HEK293 (cell line): ENCODE measurements around the gene UFC1.
A peak's percentile ranks its signal among the peaks of the same experiment; 100 is the strongest.

Source experiments
- CTCF ChIA-PET: fragments of 350-600 bp; formaldehyde crosslinking; extraction: SDS; loops from one replicate; lab custom pipeline; 2021; ENCODE audit warnings: antibody characterized with exemption; lab: Yijun Ruan, JAX
- POLR2A ChIA-PET: fragments of 300-600 bp; formaldehyde crosslinking; extraction: SDS; loops from one replicate; lab custom pipeline; 2020; ENCODE audit warnings: antibody characterized with exemption, inconsistent platforms; lab: Yijun Ruan, JAX
- H3K27ac ChIP-seq: fragments of 200-500 bp; sonication (Bioruptor generic); 2 replicates; pipeline ENCODE4 v1.5.1; 2014; ENCODE audit warnings: low read depth, low read length, control low read depth, inconsistent platforms; ENCODE audit errors: extremely low read depth
- H3K36me3 ChIP-seq, 2 experiments: fragments of 200-500 bp in 1 of 2; sonication (Bioruptor generic) in 1 of 2; 1 replicate in 1 of 2; 2 replicates in 1 of 2; pipeline ENCODE4 v1.5.1; 2014 to 2017; ENCODE audit warnings: inconsistent platforms in 2 of 2, low read length in 2 of 2; ENCODE audit not compliant: control insufficient read depth in 2 of 2, insufficient read depth in 1 of 2
- H3K4me1 ChIP-seq: fragments of 200-500 bp; sonication (Bioruptor generic); 2 replicates; pipeline ENCODE4 v1.5.1; 2014; ENCODE audit warnings: mild to moderate bottlenecking, low read length, inconsistent platforms; ENCODE audit not compliant: control insufficient read depth, insufficient read depth
- H3K4me3 ChIP-seq: 2 replicates; pipeline ENCODE4 v1.5.1; 2011; ENCODE audit warnings: low read depth, mild to moderate bottlenecking, control low read depth, low read length, moderate library complexity
- H3K9me3 ChIP-seq: fragments of 200-500 bp; sonication (Bioruptor generic); 2 replicates; pipeline ENCODE4 v1.5.1; 2014; ENCODE audit warnings: low read depth, low read length, inconsistent platforms; ENCODE audit not compliant: control insufficient read depth, insufficient read depth
- HOXA7 ChIP-seq: sonication (generic); formaldehyde crosslinking; IDR thresholded peaks from 2 replicates; pipeline ENCODE4 v1.8.1; 2022; ENCODE audit warnings: missing genetic modification reagents, borderline replicate concordance
- SCRT2 ChIP-seq: fragments of 450-650 bp; formaldehyde crosslinking; IDR thresholded peaks from 2 replicates; pipeline ENCODE4 v1.5.1; 2016; ENCODE audit warnings: missing biosample characterization, missing genetic modification characterization
- ZBTB48 ChIP-seq: fragments of 450-650 bp; formaldehyde crosslinking; IDR thresholded peaks from 2 replicates; pipeline ENCODE4 v1.5.1; 2016; ENCODE audit warnings: missing biosample characterization, missing genetic modification characterization
- ZNF114 ChIP-seq: fragments of 450-650 bp; formaldehyde crosslinking; IDR thresholded peaks from 2 replicates; pipeline ENCODE4 v1.5.0; 2017; ENCODE audit warnings: missing biosample characterization, missing genetic modification characterization
- ZNF121 ChIP-seq: fragments of 450-650 bp; formaldehyde crosslinking; IDR thresholded peaks from 2 replicates; pipeline ENCODE4 v1.5.1; 2016; ENCODE audit warnings: missing biosample characterization, missing genetic modification characterization
- ZNF302 ChIP-seq: fragments of 450-650 bp; formaldehyde crosslinking; IDR thresholded peaks from 2 replicates; pipeline ENCODE4 v1.5.1; 2016; ENCODE audit warnings: missing biosample characterization, missing genetic modification characterization, low read depth
- ZNF561 ChIP-seq: fragments of 450-650 bp; IDR thresholded peaks from 2 replicates; pipeline ENCODE4 v1.5.1; 2018; ENCODE audit warnings: missing biosample characterization, missing genetic modification characterization, borderline replicate concordance
- ZNF600 ChIP-seq: fragments of 450-650 bp; formaldehyde crosslinking; IDR thresholded peaks from 2 replicates; pipeline ENCODE4 v1.5.1; 2016; ENCODE audit warnings: missing biosample characterization, missing genetic modification characterization
- ZNF777 ChIP-seq: fragments of 450-650 bp; formaldehyde crosslinking; IDR thresholded peaks from 2 replicates; pipeline ENCODE4 v1.5.1; 2017; ENCODE audit warnings: missing biosample characterization, missing genetic modification characterization, borderline replicate concordance
- TF ChIP-seq, protein P1 (sequence below): fragments of 450-650 bp; formaldehyde crosslinking; IDR thresholded peaks from 2 replicates; pipeline ENCODE4 v1.5.1; 2017; ENCODE audit warnings: missing biosample characterization, missing genetic modification characterization
- TF ChIP-seq, protein P2 (sequence below): fragments of 450-650 bp; formaldehyde crosslinking; conservative IDR thresholded peaks from 2 replicates; pipeline ENCODE4 v1.5.1; 2016; ENCODE audit warnings: low read depth, missing biosample characterization, missing genetic modification characterization
- TF ChIP-seq, protein P3 (sequence below): fragments of 450-650 bp; formaldehyde crosslinking; IDR thresholded peaks from 2 replicates; pipeline ENCODE4 v1.5.1; 2016; ENCODE audit warnings: missing biosample characterization, missing genetic modification characterization
- TF ChIP-seq, protein P4 (sequence below): fragments of 450-650 bp; formaldehyde crosslinking; IDR thresholded peaks from 2 replicates; pipeline ENCODE4 v1.5.1; 2017; ENCODE audit warnings: missing biosample characterization, missing genetic modification characterization
- TF ChIP-seq, protein P5 (sequence below): sonication (generic); formaldehyde crosslinking; IDR thresholded peaks from 2 replicates; pipeline ENCODE4 v1.8.1; 2022; ENCODE audit warnings: mild to moderate bottlenecking, moderate library complexity, missing genetic modification reagents

Gene UFC1

DNA sequence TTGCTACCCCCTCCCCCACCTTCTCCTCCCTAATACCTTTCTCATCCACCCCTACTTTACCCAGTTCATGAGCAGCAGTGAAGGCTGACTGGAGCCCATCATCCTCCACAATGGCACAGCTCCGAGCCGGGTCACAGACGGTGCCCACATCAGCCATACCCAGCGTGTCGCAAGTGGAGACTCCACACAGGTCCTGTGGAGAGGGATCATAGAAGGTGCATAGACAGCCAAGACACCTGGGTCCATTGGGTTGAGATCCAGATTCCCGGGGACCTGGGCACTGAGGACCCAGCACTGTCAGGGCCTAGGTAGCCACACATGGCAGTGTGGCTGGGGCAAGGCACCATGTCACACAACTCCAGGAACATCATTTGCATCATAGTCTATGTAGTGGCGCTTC lies 42.3 kb downstream of the UFC1 start:
- Histone ChIP-seq H3K27ac (no peak overlapping the region), H3K36me3 (no peaks in the 10 kb centered on the region)
- TF ChIP-seq, protein P1, sequence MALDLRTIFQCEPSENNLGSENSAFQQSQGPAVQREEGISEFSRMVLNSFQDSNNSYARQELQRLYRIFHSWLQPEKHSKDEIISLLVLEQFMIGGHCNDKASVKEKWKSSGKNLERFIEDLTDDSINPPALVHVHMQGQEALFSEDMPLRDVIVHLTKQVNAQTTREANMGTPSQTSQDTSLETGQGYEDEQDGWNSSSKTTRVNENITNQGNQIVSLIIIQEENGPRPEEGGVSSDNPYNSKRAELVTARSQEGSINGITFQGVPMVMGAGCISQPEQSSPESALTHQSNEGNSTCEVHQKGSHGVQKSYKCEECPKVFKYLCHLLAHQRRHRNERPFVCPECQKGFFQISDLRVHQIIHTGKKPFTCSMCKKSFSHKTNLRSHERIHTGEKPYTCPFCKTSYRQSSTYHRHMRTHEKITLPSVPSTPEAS = no peak
- TF ChIP-seq HOXA7 (CRISPR knock-in tag) (no peak), ZNF302 (tag by site-specific recombination) (no peak), ZNF777 (no peak)
- TF ChIP-seq, protein P2, sequence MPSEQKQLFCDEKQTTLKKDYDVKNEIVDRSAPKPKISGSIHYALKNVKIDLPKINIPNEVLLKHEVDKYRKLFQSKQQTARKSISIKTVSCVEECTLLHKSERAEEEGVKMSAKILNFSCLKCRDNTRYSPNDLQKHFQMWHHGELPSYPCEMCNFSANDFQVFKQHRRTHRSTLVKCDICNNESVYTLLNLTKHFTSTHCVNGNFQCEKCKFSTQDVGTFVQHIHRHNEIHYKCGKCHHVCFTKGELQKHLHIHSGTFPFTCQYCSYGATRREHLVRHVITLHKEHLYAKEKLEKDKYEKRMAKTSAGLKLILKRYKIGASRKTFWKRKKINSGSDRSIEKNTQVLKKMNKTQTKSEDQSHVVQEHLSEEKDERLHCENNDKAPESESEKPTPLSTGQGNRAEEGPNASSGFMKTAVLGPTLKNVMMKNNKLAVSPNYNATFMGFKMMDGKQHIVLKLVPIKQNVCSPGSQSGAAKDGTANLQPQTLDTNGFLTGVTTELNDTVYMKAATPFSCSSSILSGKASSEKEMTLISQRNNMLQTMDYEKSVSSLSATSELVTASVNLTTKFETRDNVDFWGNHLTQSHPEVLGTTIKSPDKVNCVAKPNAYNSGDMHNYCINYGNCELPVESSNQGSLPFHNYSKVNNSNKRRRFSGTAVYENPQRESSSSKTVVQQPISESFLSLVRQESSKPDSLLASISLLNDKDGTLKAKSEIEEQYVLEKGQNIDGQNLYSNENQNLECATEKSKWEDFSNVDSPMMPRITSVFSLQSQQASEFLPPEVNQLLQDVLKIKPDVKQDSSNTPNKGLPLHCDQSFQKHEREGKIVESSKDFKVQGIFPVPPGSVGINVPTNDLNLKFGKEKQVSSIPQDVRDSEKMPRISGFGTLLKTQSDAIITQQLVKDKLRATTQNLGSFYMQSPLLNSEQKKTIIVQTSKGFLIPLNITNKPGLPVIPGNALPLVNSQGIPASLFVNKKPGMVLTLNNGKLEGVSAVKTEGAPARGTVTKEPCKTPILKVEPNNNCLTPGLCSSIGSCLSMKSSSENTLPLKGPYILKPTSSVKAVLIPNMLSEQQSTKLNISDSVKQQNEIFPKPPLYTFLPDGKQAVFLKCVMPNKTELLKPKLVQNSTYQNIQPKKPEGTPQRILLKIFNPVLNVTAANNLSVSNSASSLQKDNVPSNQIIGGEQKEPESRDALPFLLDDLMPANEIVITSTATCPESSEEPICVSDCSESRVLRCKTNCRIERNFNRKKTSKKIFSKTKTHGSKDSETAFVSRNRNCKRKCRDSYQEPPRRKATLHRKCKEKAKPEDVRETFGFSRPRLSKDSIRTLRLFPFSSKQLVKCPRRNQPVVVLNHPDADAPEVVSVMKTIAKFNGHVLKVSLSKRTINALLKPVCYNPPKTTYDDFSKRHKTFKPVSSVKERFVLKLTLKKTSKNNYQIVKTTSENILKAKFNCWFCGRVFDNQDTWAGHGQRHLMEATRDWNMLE (tag by site-specific recombination) = no peak
- TF ChIP-seq, protein P3, sequence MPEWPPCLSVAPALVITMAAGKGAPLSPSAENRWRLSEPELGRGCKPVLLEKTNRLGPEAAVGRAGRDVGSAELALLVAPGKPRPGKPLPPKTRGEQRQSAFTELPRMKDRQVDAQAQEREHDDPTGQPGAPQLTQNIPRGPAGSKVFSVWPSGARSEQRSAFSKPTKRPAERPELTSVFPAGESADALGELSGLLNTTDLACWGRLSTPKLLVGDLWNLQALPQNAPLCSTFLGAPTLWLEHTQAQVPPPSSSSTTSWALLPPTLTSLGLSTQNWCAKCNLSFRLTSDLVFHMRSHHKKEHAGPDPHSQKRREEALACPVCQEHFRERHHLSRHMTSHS (tag by site-specific recombination) = no peak
- TF ChIP-seq, all 188 proteins: peak for 0
- Histone ChIP-seq H3K9me3 (no peaks in the 10 kb centered on the region), H3K4me1 (0 out of 2 replicates have a peak, but pooled peaks cover 6% of the 10 kb centered on the region), H3K4me3 (no peak overlapping the region)
- POLR2A ChIA-PET = no interaction called here
- CTCF ChIA-PET = interaction anchor here (2.1 kb wide), 1 partner anchor 14 kb away, joined by 7 read pairs; no protein-coding TSS in a partner anchor

DNA sequence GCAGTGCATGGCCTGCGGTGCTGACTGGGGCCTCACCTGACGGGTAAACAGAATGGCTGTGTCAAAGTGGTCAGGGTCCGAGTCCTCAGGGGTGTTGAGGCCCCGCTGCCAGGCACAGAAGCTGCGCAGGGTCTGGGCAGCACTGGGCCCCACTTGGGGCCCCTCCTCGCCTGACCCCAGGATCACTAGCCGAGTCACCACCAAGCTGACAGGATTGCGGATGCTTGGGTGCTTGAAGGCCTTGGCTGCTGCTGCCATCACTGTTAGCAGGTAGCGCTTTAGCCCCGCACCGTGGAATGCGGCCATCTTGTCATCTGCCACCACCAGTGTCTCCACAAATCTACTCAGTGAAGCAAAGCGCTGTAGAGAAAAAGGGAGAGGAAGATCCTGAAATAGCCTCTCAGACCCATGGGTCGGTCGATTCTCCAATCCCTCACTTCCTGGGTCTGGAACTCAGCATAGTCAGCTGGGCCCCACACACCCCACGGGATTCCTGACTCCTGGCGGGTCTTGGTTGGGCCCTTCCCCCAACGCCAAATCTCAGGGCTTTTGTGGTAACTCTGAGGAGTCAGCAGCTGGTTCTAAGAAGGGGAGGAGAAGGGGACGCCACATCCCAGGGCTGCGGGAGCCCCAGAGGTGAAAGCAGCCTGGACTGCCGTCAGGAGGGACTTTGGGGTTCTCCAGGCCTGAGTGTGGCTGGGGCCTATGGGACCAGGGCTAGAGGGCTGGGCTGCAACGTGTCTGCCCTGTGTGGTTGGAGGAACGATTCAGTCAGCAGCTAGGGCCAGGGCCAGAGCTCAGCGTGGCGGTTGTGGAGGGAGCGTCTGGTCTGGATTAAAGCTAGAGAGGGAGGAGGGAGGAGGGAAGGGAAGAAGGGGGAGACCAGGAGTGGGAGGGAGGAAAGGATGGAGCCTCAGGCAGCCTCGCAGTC lies 43.0 kb downstream of the UFC1 start:
- TF ChIP-seq, protein P2 (tag by site-specific recombination) = no peak
- TF ChIP-seq ZNF561 = no peak
- TF ChIP-seq SCRT2 = no peak
- no peak for TF ChIP-seq ZNF114 (tag by site-specific recombination)
- 0 out of 2 replicates have a peak, but pooled peaks have one; percentile 12 for TF ChIP-seq ZBTB48 (tag by site-specific recombination)
- TF ChIP-seq ZNF600 (tag by site-specific recombination) = peak; percentile 67; the same call in 1 of the 2 replicates
- no peak for TF ChIP-seq ZNF121 (tag by site-specific recombination)
- TF ChIP-seq, protein P4, sequence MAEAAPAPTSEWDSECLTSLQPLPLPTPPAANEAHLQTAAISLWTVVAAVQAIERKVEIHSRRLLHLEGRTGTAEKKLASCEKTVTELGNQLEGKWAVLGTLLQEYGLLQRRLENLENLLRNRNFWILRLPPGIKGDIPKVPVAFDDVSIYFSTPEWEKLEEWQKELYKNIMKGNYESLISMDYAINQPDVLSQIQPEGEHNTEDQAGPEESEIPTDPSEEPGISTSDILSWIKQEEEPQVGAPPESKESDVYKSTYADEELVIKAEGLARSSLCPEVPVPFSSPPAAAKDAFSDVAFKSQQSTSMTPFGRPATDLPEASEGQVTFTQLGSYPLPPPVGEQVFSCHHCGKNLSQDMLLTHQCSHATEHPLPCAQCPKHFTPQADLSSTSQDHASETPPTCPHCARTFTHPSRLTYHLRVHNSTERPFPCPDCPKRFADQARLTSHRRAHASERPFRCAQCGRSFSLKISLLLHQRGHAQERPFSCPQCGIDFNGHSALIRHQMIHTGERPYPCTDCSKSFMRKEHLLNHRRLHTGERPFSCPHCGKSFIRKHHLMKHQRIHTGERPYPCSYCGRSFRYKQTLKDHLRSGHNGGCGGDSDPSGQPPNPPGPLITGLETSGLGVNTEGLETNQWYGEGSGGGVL (tag by site-specific recombination) = 0 out of 2 replicates have a peak, but pooled peaks have one; percentile 31
- TF ChIP-seq, protein P5, sequence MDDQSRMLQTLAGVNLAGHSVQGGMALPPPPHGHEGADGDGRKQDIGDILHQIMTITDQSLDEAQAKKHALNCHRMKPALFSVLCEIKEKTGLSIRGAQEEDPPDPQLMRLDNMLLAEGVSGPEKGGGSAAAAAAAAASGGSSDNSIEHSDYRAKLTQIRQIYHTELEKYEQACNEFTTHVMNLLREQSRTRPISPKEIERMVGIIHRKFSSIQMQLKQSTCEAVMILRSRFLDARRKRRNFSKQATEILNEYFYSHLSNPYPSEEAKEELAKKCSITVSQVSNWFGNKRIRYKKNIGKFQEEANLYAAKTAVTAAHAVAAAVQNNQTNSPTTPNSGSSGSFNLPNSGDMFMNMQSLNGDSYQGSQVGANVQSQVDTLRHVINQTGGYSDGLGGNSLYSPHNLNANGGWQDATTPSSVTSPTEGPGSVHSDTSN (CRISPR knock-in tag) = no peak
- TF ChIP-seq, all 188 proteins: peak for 3
- ChIA-PET POLR2A (no interaction called here), CTCF (no interaction called here)
- Histone ChIP-seq H3K36me3 (no peaks in the 10 kb centered on the region), H3K4me3 (no peak overlapping the region), H3K9me3 (no peaks in the 10 kb centered on the region), H3K4me1 (peaks cover 9% of the 10 kb centered on the region; the same call in 1 of the 2 replicates), H3K27ac (no peak overlapping the region)
